ENCODE results near the gene SURF6. TPM values are rescaled to one million over a fixed set of nuclear protein-coding genes. Genes with fewer than 3 reads are reported as not detected.

The SURF6 gene
- total and polyA plus RNA-seq, 2 of the 8 experiments (the other 6 are each of a cell fraction or from before 2014, with no cell fraction given), result 6.1 to 23.7 TPM

GRCh38 chr9:133375724-133376654 is 40.0 kb upstream of the SURF6 start, which contains the start of the genes STKLD1 and SURF4 (continued):
- peak; percentile 62; the same call in 1 of the 2 replicates for TF ChIP-seq TBP (IDR thresholded peaks at IDR 0.05; ENCODE audit: low read depth, low read length)
- TF ChIP-seq EGR1 (IDR thresholded peaks at IDR 0.05; ENCODE audit: borderline replicate concordance, low read depth, low read length), result peak; percentile 59
- peak; percentile 66 for TF ChIP-seq PHF8 (conservative IDR thresholded peaks at IDR 0.05; ENCODE audit: low read depth, low read length)
- 0 out of 2 replicates have a peak, but pooled peaks have one; percentile 41 for TF ChIP-seq SP4 (IDR thresholded peaks at IDR 0.05; ENCODE audit: low read length)
- peak; percentile 9 for TF ChIP-seq NANOG (IDR thresholded peaks at IDR 0.05; ENCODE audit: insufficient read depth, low read depth, low read length, poor library complexity, severe bottlenecking)
- TF ChIP-seq MAFK (IDR thresholded peaks at IDR 0.05; ENCODE audit: low read depth, low read length), result no peak
- TF ChIP-seq TAF7 (optimal IDR thresholded peaks at IDR 0.05; ENCODE audit: borderline replicate concordance, low read depth, low read length), result peak; percentile 77
- TF ChIP-seq RBBP5 (IDR thresholded peaks at IDR 0.05; ENCODE audit: borderline replicate concordance, low read depth, low read length), result peak; percentile 27; the same call in 1 of the 2 replicates
- TF ChIP-seq SP1 (IDR thresholded peaks at IDR 0.05; ENCODE audit: low read depth, low read length), result no peak; the same call in 1 of the 2 replicates
- peak; percentile 89 for TF ChIP-seq TAF1 (IDR thresholded peaks at IDR 0.05; ENCODE audit: low read depth, low read length)
- TF ChIP-seq EZH2 (IDR thresholded peaks at IDR 0.05; ENCODE audit: low read depth, low read length, severe bottlenecking), result no peak
- peak; percentile 29; the same call in 1 of the 2 replicates for TF ChIP-seq POLR2AphosphoS5 (IDR thresholded peaks at IDR 0.05; ENCODE audit: low read depth, low read length)
- TF ChIP-seq MAX (IDR thresholded peaks at IDR 0.05), result peak; percentile 99
- TF ChIP-seq SRF (IDR thresholded peaks at IDR 0.05; ENCODE audit: low read depth, low read length), result no peak
- TF ChIP-seq JUND (IDR thresholded peaks at IDR 0.05; ENCODE audit: low read length), result peak; percentile 72
- no peak for TF ChIP-seq SIRT6 (IDR thresholded peaks at IDR 0.05; ENCODE audit: low read length)
- TF ChIP-seq POLR2A (IDR thresholded peaks at IDR 0.05; ENCODE audit: control extremely low read depth in 1 of 2, low read depth in 2 of 2, low read length in 2 of 2), result peak in 1 of 2 experiments; percentile 82; a peak in 2 of 3 replicates
- peak in 1 of 2 experiments; percentile 42; a peak in 1 of 4 replicates for TF ChIP-seq SIN3A (conservative IDR thresholded peaks at IDR 0.05 in 1 of 2, IDR thresholded peaks at IDR 0.05 in 1 of 2; ENCODE audit: low read depth in 1 of 2, low read length in 2 of 2)
- no peak for TF ChIP-seq POU5F1 (IDR thresholded peaks at IDR 0.05; ENCODE audit: low read depth, low read length)
- no peak for TF ChIP-seq CBX8 (IDR thresholded peaks at IDR 0.05; ENCODE audit: borderline replicate concordance, low read depth, low read length)
- TF ChIP-seq GABPA (IDR thresholded peaks at IDR 0.05; ENCODE audit: borderline replicate concordance, insufficient read depth, low read length), result peak; percentile 80
